Measurements from ENCODE around the gene VPS41.

Gene VPS41

GRCh38 chr7:38798552-38799267 is 110.3 kb downstream of the VPS41 start:
- DNase-seq = no peak

DNA sequence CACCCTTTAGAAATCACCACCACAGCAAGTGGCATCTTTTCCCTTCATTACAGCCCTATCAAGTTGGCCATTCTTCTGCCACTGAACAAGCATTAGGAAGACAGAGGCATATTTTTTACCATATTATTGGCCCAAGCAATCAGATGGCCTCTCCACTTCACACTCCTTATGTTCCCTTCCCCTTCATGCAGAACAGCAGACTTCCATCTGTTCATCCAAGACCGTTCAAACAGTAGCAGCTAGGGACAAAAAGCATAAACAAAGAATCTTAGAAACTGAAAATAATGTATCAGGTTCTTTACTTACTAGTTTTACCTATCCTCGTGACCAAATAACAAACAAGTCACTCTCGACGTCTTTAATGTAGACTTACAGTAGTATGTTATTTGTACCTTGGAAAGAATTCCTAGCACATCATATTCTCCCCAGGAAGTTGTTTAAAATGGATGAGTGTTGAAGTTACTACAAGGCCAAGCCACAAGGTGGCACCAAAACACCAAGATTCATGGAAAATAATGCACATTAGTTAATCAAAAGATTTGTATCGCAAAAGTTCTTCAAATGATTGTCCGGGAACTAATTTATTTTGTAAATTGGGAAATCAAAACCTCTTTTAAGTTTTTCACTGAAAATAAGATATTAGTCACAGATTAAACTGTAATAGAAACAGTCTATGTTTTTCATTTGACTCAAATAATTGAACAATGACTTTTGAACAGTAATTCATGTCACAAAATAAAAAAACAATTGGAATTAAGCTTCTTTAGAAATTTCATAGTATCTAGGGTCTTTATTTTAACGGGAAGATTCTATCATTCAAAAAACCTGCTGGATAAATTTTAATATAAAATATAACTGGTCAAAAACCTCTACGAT is 112.1 kb downstream of the VPS41 start:
- peak; percentile 59 for DNase-seq

- no peak for DNase-seq
Measured at GRCh38 chr7:38795593-38795992, 113.4 kb downstream of the VPS41 start.

- no peak for DNase-seq
Measured at GRCh38 chr7:38781991-38782390, 127.0 kb downstream of the VPS41 start.

GRCh38 chr7:38777609-38778008 is 131.4 kb downstream of the VPS41 start:
- no peak for DNase-seq

DNA sequence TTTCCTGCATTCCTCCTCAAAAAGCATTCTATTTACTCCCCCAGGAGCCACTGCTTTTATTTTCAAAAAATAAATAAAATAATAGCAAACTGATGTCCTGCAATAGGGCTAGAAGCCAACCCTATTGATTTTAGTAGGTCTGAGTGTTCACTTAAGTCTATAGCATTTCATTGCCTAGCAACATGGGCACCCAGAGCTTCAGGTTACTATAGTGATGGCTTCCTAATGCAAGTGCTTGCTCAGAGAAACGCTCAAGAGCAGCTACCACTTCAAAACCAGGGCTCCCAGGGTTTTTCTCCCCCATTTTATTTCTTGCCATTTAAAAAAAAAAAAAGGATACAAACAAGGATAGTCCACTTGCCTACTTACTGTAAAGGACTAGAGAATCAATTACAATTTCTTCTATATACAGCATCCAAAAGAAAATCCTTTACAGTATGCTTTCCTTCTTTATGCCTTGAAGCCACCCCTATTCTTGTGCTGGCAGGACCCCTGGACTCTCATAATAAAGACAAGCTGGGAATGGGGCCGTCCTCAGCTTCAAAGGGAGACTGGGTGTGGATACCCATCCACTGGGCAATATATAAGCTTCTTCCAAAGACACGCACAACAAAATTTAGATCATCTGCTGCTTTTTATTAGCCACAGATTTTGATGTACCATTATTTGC is 133.3 kb downstream of the VPS41 start:
- DNase-seq = no peak

GRCh38 chr7:38773430-38773829 is 135.6 kb downstream of the VPS41 start:
- DNase-seq = no peak

GRCh38 chr7:38760226-38760625 is 148.8 kb downstream of the VPS41 start:
- DNase-seq = no peak

GRCh38 chr7:38759028-38759427 is 150.0 kb downstream of the VPS41 start:
- DNase-seq = no peak

- DNase-seq = no peak
Measured at GRCh38 chr7:38757931-38758330, 151.1 kb downstream of the VPS41 start.

GRCh38 chr7:38756521-38756920 is 152.5 kb downstream of the VPS41 start:
- no peak for DNase-seq

DNA sequence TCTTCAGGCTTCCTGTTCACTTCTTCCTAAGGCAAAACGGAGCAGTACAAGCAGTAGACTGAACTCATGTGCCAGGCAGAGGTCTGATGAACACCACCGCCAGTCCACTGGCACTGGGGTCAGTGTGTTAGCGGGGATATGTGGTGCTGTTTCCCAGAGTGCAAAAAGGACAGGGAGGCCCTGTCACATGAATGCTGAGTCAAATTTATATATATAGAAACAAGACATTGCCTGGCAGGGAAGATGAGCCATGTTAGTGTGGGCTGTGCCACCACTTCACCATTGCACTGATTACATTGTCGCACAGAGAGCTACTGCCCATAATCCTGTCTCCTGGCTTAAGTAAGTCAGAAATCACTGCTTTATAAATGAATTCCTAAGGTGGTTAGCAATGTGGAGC is 155.6 kb downstream of the VPS41 start:
- DNase-seq = no peak

DNA sequence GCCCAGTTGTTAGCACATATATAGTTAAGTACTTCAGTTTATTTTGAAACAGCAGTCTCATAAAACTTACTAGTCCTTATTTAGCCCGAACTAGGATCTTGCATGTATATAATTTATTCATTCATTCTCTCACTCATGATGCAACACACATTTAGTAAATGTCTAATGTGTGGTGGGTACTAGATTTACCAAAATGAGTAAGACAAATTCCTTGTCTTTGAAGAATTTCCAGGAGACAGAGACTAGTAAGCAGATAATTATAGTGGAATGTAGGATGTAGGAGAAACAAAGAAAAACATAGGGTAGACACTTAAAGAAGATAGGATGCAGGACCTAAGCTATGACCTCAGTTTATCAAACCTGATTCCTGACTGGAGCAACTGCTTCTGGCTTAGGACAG is 157.6 kb downstream of the VPS41 start:
- DNase-seq = no peak

DNA sequence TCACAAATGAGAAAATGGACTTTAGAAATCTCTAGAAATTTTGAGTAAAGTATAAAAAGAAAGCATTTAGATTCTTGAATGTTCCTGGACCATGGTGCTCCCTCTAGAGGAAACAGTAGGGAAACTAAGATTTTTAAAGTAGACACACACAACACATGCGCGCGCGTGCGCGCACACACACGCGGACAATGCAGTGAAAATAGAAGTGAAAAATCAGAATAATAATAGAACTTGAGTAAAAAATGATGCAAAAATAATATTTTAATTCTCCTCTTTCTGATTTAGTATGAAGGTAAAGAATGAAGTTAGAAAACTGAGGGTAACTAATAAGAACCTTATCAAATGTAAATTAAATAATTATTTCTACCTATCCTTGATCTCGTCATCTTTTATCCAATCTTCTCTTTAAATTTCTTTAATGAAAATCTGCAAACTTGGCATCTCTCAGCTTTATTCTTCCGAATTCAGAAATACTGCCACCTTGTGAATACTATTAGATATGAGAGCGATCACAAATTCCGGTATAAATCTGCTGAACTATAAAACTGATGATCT is 160.9 kb downstream of the VPS41 start:
- DNase-seq = no peak

DNA sequence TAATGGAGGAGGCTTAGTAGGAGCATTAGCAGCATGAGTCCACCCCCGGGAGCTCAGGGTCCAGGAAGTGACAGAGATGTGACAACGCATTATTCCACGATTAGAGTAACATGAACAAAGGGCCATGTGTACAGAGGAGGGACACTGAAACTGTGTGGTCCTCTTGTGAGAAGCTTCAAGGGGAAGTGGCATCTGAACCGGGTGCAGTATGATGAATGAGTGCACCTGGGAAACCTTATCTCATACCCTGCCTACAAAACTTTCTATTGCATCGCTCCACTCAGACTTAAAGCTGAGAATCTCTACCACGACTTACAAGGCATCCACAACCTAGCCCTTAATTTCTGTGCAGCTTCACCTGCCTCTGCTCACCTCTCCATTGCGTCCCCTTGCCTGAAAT is 162.6 kb downstream of the VPS41 start:
- DNase-seq = no peak

GRCh38 chr7:38744746-38745145 is 164.2 kb downstream of the VPS41 start:
- DNase-seq = no peak

DNA sequence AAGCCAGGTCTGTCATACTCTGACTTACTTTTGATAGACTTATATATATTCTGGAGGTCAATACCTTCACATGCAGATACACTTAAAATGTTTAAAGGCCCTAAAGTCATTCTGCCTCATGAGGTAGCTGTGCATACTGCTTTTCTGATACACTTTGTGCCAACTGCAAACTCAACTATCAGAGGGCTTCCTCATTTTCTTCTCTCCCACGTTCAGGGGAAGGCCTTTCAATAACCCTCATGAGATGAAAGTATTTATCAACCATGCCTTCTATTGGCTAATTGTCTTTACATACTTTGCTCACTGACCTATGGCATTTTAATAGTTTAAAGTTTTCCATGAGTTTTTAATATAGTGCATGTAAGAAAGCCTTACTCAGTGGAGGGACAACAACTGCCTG is 165.1 kb downstream of the VPS41 start:
- no peak for DNase-seq

DNA sequence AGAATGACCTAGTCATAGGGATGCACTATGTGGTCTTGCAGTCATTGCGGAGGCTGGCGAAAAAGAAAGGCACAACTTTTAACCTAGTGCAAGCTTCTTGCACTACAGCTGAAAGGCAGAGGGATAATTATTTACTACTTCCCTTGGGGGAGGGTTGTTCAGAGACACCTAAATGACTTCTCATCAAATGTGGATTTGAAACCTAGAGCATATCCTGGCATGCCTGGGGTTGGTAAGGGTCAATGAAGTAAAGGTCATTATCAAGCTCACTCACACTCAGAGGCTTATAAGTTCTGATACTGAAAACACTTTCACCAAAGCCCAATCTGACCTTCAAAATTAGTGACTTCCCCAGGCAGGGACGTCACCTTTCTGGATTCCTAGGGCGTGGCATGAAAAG is 168.9 kb downstream of the VPS41 start:
- DNase-seq = no peak

GRCh38 chr7:38736138-38736537 is 172.9 kb downstream of the VPS41 start:
- no peak for DNase-seq

GRCh38 chr7:38731215-38731614 is 177.8 kb downstream of the VPS41 start:
- no peak for DNase-seq

DNA sequence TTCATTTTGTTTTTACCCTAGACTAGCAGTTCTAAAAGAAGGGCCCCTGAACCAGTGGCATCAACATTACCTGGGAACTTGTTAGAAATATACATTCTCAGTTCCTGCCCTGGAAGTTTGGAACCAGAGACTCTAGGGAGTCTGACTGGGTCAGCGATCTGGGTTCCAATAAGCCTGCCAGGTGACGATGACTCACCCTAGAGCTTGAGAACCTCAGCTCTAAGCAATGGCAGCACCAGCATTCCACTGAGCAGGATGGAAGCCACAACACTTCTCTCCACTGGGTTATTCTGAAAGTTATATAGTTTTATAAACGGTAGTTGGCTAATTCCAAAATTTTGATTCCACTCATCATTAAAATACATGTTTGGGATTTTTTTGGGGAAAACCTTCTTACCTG is 180.8 kb downstream of the VPS41 start:
- DNase-seq = no peak

GRCh38 chr7:38727184-38727940 is 181.6 kb downstream of the VPS41 start:
- no peak for DNase-seq

DNA sequence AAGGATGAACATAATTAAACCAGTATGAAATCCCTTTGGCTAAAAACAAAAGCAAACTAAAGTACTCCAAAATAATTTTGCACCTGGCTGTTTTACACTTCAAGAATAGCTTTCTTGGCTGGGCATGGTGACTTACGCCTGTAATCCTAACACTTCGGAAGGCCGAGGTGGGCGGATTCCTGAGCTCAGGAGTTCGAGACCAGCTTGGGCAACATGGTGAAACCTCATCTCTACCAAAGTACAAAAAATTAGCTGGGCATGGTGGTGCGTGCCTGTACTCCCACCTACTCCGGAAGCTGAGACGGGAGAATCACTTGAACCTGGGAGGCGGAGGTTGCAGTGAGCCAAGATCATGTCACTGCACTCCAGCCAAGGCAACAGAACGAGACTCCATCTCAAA is 185.7 kb downstream of the VPS41 start:
- DNase-seq = no peak

Data from stimulated activated CD4-positive, alpha-beta T cell treated with anti-CD3 and anti-CD28 coated beads, Interleukin-4, amount 100 ng/mL, for 24 hours (primary cell).